GM12878 (cell line): ENCODE results near the gene NOL4L. TPM values are rescaled to one million over a fixed set of nuclear protein-coding genes. Genes with fewer than 3 reads are reported as not detected.

Source experiments
- ATAC-seq: fragments of 200-7000 bp; cut with Tn5 transposase; 3 replicates; pipeline ENCODE4 v1.9.1; 2020; ENCODE audit warnings: mild to moderate bottlenecking, moderate library complexity
- BruUV-seq: library from RNA; stranded (reverse); fragments of 400-500 nt; replicated peaks from 2 replicates; lab custom pipeline; 2021; lab: Mats Ljungman, UMichigan
- CTCF ChIA-PET: fragments of 300-600 bp; sonication (Branson Sonifier 250); formaldehyde crosslinking; extraction: SDS; loops from one replicate; lab custom pipeline; 2021; ENCODE audit warnings: inconsistent platforms; lab: Yijun Ruan, JAX
- POLR2A ChIA-PET: fragments of 350-600 bp; formaldehyde crosslinking; extraction: SDS; loops from one replicate; lab custom pipeline; 2021; ENCODE audit warnings: inconsistent platforms; lab: Charles Lee
- RAD21 ChIA-PET: fragments of 300-600 bp; sonication (Branson Sonifier 250); formaldehyde crosslinking; loops from one replicate; lab custom pipeline; 2023; ENCODE audit warnings: antibody characterized with exemption; ENCODE audit not compliant: unreplicated experiment; lab: Charles Lee
- SMC1A ChIA-PET: fragments of 300-600 bp; sonication (Branson Sonifier 250); formaldehyde crosslinking; loops from one replicate; lab custom pipeline; 2023; ENCODE audit not compliant: unreplicated experiment, uncharacterized antibody; lab: Charles Lee
- DNase-seq: peaks from one replicate; pipeline ENCODE4 v3.0.0-alpha.2; 2011; ENCODE audit warnings: low read depth, low spot score
- FAIRE-seq: peaks from 3 replicates; lab custom pipeline; 2011; peaks lifted over from hg19 to GRCh38; lab: Jason Lieb, UNC
- H2AFZ ChIP-seq: 2 replicates; pipeline ENCODE4 v1.6.0; 2011; ENCODE audit warnings: low read depth, low read length, control low read depth; ENCODE audit not compliant: control insufficient read depth
- H3K27ac ChIP-seq: 2 replicates; pipeline ENCODE4 v1.5.1; 2011; ENCODE audit warnings: control low read depth; ENCODE audit not compliant: control insufficient read depth, insufficient read depth
- H3K27me3 ChIP-seq, 2 experiments: replicated peaks in 1 of 2; 2 replicates each; pipeline versions ENCODE4 v1.6.0 to v1.6.1; 2011; ENCODE audit warnings: low read length in 1 of 2; ENCODE audit not compliant: control insufficient read depth in 2 of 2, insufficient read depth in 2 of 2
- H3K36me3 ChIP-seq, 2 experiments: 2 replicates each; pipeline ENCODE4 v1.5.1; 2011; ENCODE audit warnings: low read length in 1 of 2; ENCODE audit not compliant: control insufficient read depth in 2 of 2, insufficient read depth in 2 of 2
- H3K4me1 ChIP-seq: 2 replicates; pipeline ENCODE4 v1.6.1; 2011; ENCODE audit warnings: mild to moderate bottlenecking, low read length, moderate library complexity, mixed read lengths; ENCODE audit not compliant: control insufficient read depth, insufficient read depth
- H3K4me2 ChIP-seq: 2 replicates; pipeline ENCODE4 v1.6.0; 2011; ENCODE audit warnings: control low read depth; ENCODE audit not compliant: control insufficient read depth, insufficient read depth
- H3K4me3 ChIP-seq: fragments of 200-600 bp; sonication (generic); 2 replicates; pipeline ENCODE4 v1.5.1; 2016
- H3K79me2 ChIP-seq: 2 replicates; pipeline ENCODE4 v1.6.0; 2011; ENCODE audit warnings: low read length; ENCODE audit not compliant: control insufficient read depth, insufficient read depth
- H3K9ac ChIP-seq: 2 replicates; pipeline ENCODE4 v1.8.0; 2011; ENCODE audit warnings: low read length, control low read depth, mixed read lengths; ENCODE audit not compliant: control insufficient read depth, insufficient read depth
- H3K9me3 ChIP-seq: replicated peaks from 3 replicates; pipeline ENCODE4 v1.5.1; 2011; ENCODE audit warnings: mild to moderate bottlenecking, low read length; ENCODE audit not compliant: control insufficient read depth, insufficient read depth
- H4K20me1 ChIP-seq: 2 replicates; pipeline ENCODE4 v1.6.0; 2011; ENCODE audit not compliant: control insufficient read depth, insufficient read depth
- ASH2L ChIP-seq: fragments of 300-600, 200-600 bp; sonication (generic); IDR thresholded peaks from 2 replicates; pipeline ENCODE4 v1.6.1; 2017; ENCODE audit warnings: low read depth, mild to moderate bottlenecking, borderline replicate concordance
- CHD4 ChIP-seq: fragments of 200-600 bp; sonication (generic); IDR thresholded peaks from 2 replicates; pipeline ENCODE4 v1.6.1; 2016; ENCODE audit warnings: mild to moderate bottlenecking
- ELK1 ChIP-seq: IDR thresholded peaks from 2 replicates; pipeline ENCODE4 v1.6.1; 2012; ENCODE audit warnings: low read depth, low read length, improper control_type of control experiment
- HSF1 ChIP-seq: fragments of 150-350 bp; IDR thresholded peaks from 2 replicates; pipeline ENCODE4 v1.6.1; 2014; ENCODE audit warnings: mild to moderate bottlenecking, low read depth, low read length
- IRF3 ChIP-seq: fragments of 450-650 bp; IDR thresholded peaks from 2 replicates; pipeline ENCODE4 v1.6.1; 2014; ENCODE audit warnings: mild to moderate bottlenecking
- KDM1A ChIP-seq: fragments of 200-600 bp; sonication (generic); IDR thresholded peaks from 2 replicates; pipeline ENCODE4 v1.6.1; 2016; ENCODE audit warnings: borderline replicate concordance
- MTA3 ChIP-seq: IDR thresholded peaks from 2 replicates; pipeline ENCODE4 v1.6.1; 2012; ENCODE audit warnings: low read length, inconsistent platforms, borderline replicate concordance
- NFYB ChIP-seq: IDR thresholded peaks from 2 replicates; pipeline ENCODE4 v1.6.1; 2011; ENCODE audit warnings: low read depth, mild to moderate bottlenecking, low read length, improper control_type of control experiment, moderate library complexity; ENCODE audit not compliant: insufficient read depth
- RELB ChIP-seq: fragments of 450-650 bp; IDR thresholded peaks from 2 replicates; pipeline ENCODE4 v1.6.1; 2017; ENCODE audit warnings: low read depth, mild to moderate bottlenecking, moderate library complexity
- SMC3 ChIP-seq: IDR thresholded peaks from 2 replicates; pipeline ENCODE4 v1.6.1; 2011; ENCODE audit warnings: low read length, improper control_type of control experiment, borderline replicate concordance
- ZBTB4 ChIP-seq: fragments of 450-650 bp; formaldehyde crosslinking; IDR thresholded peaks from 2 replicates; pipeline ENCODE4 v1.4.0; 2022; ENCODE audit warnings: mild to moderate bottlenecking, moderate library complexity
- ZNF217 ChIP-seq: fragments of 450-650 bp; IDR thresholded peaks from 2 replicates; pipeline ENCODE4 v1.6.1; 2017; ENCODE audit warnings: antibody characterized with exemption, mild to moderate bottlenecking
- ZNF384 ChIP-seq: IDR thresholded peaks from 2 replicates; pipeline ENCODE4 v1.6.1; 2012; ENCODE audit warnings: low read depth, mild to moderate bottlenecking, low read length, improper control_type of control experiment, borderline replicate concordance
- ZSCAN29 ChIP-seq: fragments of 450-650 bp; IDR thresholded peaks from 2 replicates; pipeline ENCODE4 v1.6.1; 2017; ENCODE audit warnings: mild to moderate bottlenecking, moderate library complexity
- WGBS: methylation state at CpG from one replicate; pipeline ENCODE4 v1.1.6; 2016; ENCODE audit warnings: low lambda C conversion rate; ENCODE audit not compliant: insufficient replicate concordance, insufficient coverage; ENCODE audit errors: missing lambda C conversion rate; 5-methylcytosine and 5-hydroxymethylcytosine counted together
- in situ Hi-C: fragments of 300-500 bp; cut with MboI; formaldehyde crosslinking; loops from 9 replicates; pipeline ENCODE4 v1.14.3; 2018; ENCODE audit warnings: mixed read lengths
- intact Hi-C: fragments of 100-400 bp; cut with micrococcal nuclease; formaldehyde crosslinking; loops from one replicate; pipeline ENCODE4 v1.14.2; 2022; ENCODE audit not compliant: unreplicated experiment
- polyA plus RNA-seq, 11 experiments: library from polyadenylated mRNA; depleted of rRNA in 4 of 11; unstranded in 6 of 11; stranded (reverse) in 5 of 11; fragments of >200 nt; fragmentation: Nextera tagmentation in 4 of 11; fragmentation: Illumina TruSeq in 1 of 11; extraction: Ambion mirVana in 4 of 11; extraction: Trizol in 1 of 11; gene quantifications; 1 replicate in 1 of 11; 2 replicates in 10 of 11; pipeline versions ENCODE4 v1.2.1 to v1.2.3, GENCODE V29; 2011 to 2016; ENCODE audit warnings: inconsistent platforms in 2 of 11, missing spikeins in 2 of 11, low read depth in 1 of 11
- total RNA-seq, 4 experiments: library from RNA; depleted of rRNA in 3 of 4; stranded (reverse); fragments of >200 nt in 3 of 4; fragmentation: Illumina TruSeq in 1 of 4; extraction: Trizol in 1 of 4; gene quantifications; 2 replicates each; pipeline versions ENCODE4 v1.2.1 to v1.2.3, GENCODE V29; 2013 to 2021

NOL4L gene
- total and polyA plus RNA-seq, 10 of the 15 experiments (the other 5 are each of a cell fraction or from before 2014, with no cell fraction given), result 2.3 to 24.0 (median 8.0) TPM

GRCh38 chr20:32535316-32535952, 49.7 kb downstream of the NOL4L start:
- no peak for DNase-seq
- peak overlapping the region; percentile 71 for H2AFZ ChIP-seq
- FAIRE-seq, result no peak
- ChIA-PET CTCF (interaction anchor here (1.2 to 8.6 kb wide), 3 partner anchors 10 to 116 kb away, joined by 4 to 81 read pairs (median 7); no protein-coding TSS in a partner anchor), POLR2A (interaction anchor here (0.6 to 2.7 kb wide), 5 partner anchors 10 to 333 kb away, joined by 3 to 27 read pairs (median 3); no protein-coding TSS in a partner anchor), SMC1A (interaction anchor here (0.6 to 11.5 kb wide), 8 partner anchors 12 to 411 kb away, joined by 3 to 107 read pairs (median 5); no protein-coding TSS in a partner anchor), RAD21 (interaction anchor here (0.6 to 8.3 kb wide), 9 partner anchors 11 to 343 kb away, joined by 3 to 85 read pairs (median 3); partner anchors contain the start of gene NOL4L)
- no TSS peak for BruUV-seq
- H3K4me2 ChIP-seq, result peak overlapping the region; percentile 79
- no peaks in the 10 kb centered on the region for H3K27me3 ChIP-seq
- intact Hi-C loops (no loop called here), in situ Hi-C loops (no loop called here)
- ATAC-seq, result peak; percentile 11
- peak overlapping the region; percentile 37 for H3K9ac ChIP-seq
- H3K36me3 ChIP-seq, result no peaks in the 10 kb centered on the region
- H3K4me1 ChIP-seq, result peaks cover 43% of the 10 kb centered on the region
- H4K20me1 ChIP-seq, result no peaks in the 10 kb centered on the region
- no peaks in the 10 kb centered on the region for H3K9me3 ChIP-seq
- peak overlapping the region; percentile 64 for H3K27ac ChIP-seq
- no peaks in the 10 kb centered on the region; the same call in 1 of the 2 replicates for H3K79me2 ChIP-seq
- WGBS, result 33% methylated on average over 18 of the region's 18 CpGs
- H3K4me3 ChIP-seq, result peak overlapping the region; percentile 61
- TF ChIP-seq RELB (no peak), NFYB (no peak), IRF3 (no peak), ZNF217 (no peak), CHD4 (no peak), SMC3 (no peak), ZNF384 (no peak), MTA3 (0 out of 2 replicates have a peak, but pooled peaks have one; percentile 42), ELK1 (0 out of 2 replicates have a peak, but pooled peaks have one; percentile 26), ASH2L (no peak), KDM1A (no peak), ZSCAN29 (no peak), HSF1 (no peak), ZBTB4 (CRISPR knock-in tag) (no peak)
